ENCODE measurements around the gene ZDHHC14. TPM values are rescaled to one million over a fixed set of nuclear protein-coding genes. Genes with fewer than 3 reads are reported as not detected.

Gene ZDHHC14
- polyA plus RNA-seq, 1 donor (not counting 4 experiments of a cell fraction or from before 2014, with no cell fraction given), result 6.4 TPM

GRCh38 chr6:157669323-157669722 lies 288.3 kb downstream of the ZDHHC14 start:
- no peak overlapping the region for H3K9ac ChIP-seq (ENCODE audit: control insufficient read depth, extremely low read depth, insufficient read depth, low read length)
- H3K4me2 ChIP-seq (ENCODE audit: control insufficient read depth, extremely low read depth, insufficient read depth, low read depth, low read length), result peak overlapping the region; percentile 78
- H2AFZ ChIP-seq (ENCODE audit: control insufficient read depth, low read length), result peak overlapping the region; percentile 89

GRCh38 chr6:157669747-157670216 lies 288.8 kb downstream of the ZDHHC14 start:
- Histone ChIP-seq H3K9ac (ENCODE audit: control insufficient read depth, extremely low read depth, insufficient read depth, low read length) (peak overlapping the region; percentile 9), H4K20me1 (ENCODE audit: control insufficient read depth, extremely low read depth, insufficient read depth, low read length) (no peaks in the 10 kb centered on the region), H2AFZ (ENCODE audit: control insufficient read depth, low read length) (peak overlapping the region; percentile 89), H3K4me3 (ENCODE audit: control insufficient read depth in 2 of 3, extremely low read depth in 1 of 3, insufficient read depth in 2 of 3, low read depth in 1 of 3, low read length in 3 of 3) (peak overlapping the region in 1 of 3 experiments; percentile 59), H3K9me1 (ENCODE audit: control insufficient read depth, extremely low read depth, insufficient read depth, low read length) (no peaks in the 10 kb centered on the region), H3K27ac (ENCODE audit: control insufficient read depth, insufficient read depth, low read length) (no peak overlapping the region), H3K4me1 (ENCODE audit: control insufficient read depth, extremely low read depth, insufficient read depth, low read length) (peaks cover 10% of the 10 kb centered on the region), H3K4me2 (ENCODE audit: control insufficient read depth, extremely low read depth, insufficient read depth, low read depth, low read length) (peak overlapping the region; percentile 78), H3K79me2 (ENCODE audit: control insufficient read depth, insufficient read depth, low read length) (no peaks in the 10 kb centered on the region), H3K27me3 (ENCODE audit: control insufficient read depth, extremely low read depth, insufficient read depth, low read length) (no peaks in the 10 kb centered on the region), H3K36me3 (ENCODE audit: control insufficient read depth in 2 of 2, extremely low read depth in 1 of 2, insufficient read depth in 2 of 2, low read length in 2 of 2) (no peaks in the 10 kb centered on the region), H3K9me3 (ENCODE audit: control insufficient read depth, low read depth, low read length) (no peaks in the 10 kb centered on the region)
- TF ChIP-seq CTCF (optimal IDR thresholded peaks at IDR 0.05 in 1 of 3, IDR thresholded peaks at IDR 0.05 in 1 of 3, conservative IDR thresholded peaks at IDR 0.05 in 1 of 3; ENCODE audit: extremely low read depth in 1 of 3, insufficient read depth in 2 of 3, low read length in 3 of 3) (peak in 2 of 3 experiments; percentile 22 to 35), EZH2 (IDR thresholded peaks at IDR 0.05; ENCODE audit: low read length) (no peak)
- dilution Hi-C loops (cut with MboI; ENCODE audit: extremely low pct_ligation_motif_present, low sequenced_read_pairs), result no loop called here
- FAIRE-seq (peak; percentile 77), DNase-seq (ENCODE audit: low read depth, low spot score) (no peak)

More at GRCh38 chr6:157669323-157669722, 288.3 kb downstream of the ZDHHC14 start:
- Histone ChIP-seq H3K27me3 (ENCODE audit: control insufficient read depth, extremely low read depth, insufficient read depth, low read length) (no peaks in the 10 kb centered on the region), H4K20me1 (ENCODE audit: control insufficient read depth, extremely low read depth, insufficient read depth, low read length) (no peaks in the 10 kb centered on the region), H3K27ac (ENCODE audit: control insufficient read depth, insufficient read depth, low read length) (no peak overlapping the region), H3K9me3 (ENCODE audit: control insufficient read depth, low read depth, low read length) (no peaks in the 10 kb centered on the region), H3K79me2 (ENCODE audit: control insufficient read depth, insufficient read depth, low read length) (no peaks in the 10 kb centered on the region), H3K36me3 (ENCODE audit: control insufficient read depth in 2 of 2, extremely low read depth in 1 of 2, insufficient read depth in 2 of 2, low read length in 2 of 2) (no peaks in the 10 kb centered on the region), H3K9me1 (ENCODE audit: control insufficient read depth, extremely low read depth, insufficient read depth, low read length) (no peaks in the 10 kb centered on the region), H3K4me3 (ENCODE audit: control insufficient read depth in 2 of 3, extremely low read depth in 1 of 3, insufficient read depth in 2 of 3, low read depth in 1 of 3, low read length in 3 of 3) (no peak overlapping the region), H3K4me1 (ENCODE audit: control insufficient read depth, extremely low read depth, insufficient read depth, low read length) (peaks cover 10% of the 10 kb centered on the region)
- TF ChIP-seq EZH2 (IDR thresholded peaks at IDR 0.05; ENCODE audit: low read length) (no peak), CTCF (optimal IDR thresholded peaks at IDR 0.05 in 1 of 3, IDR thresholded peaks at IDR 0.05 in 1 of 3, conservative IDR thresholded peaks at IDR 0.05 in 1 of 3; ENCODE audit: extremely low read depth in 1 of 3, insufficient read depth in 2 of 3, low read length in 3 of 3) (no peak)
- dilution Hi-C loops (cut with MboI; ENCODE audit: extremely low pct_ligation_motif_present, low sequenced_read_pairs), result no loop called here
- no peak for FAIRE-seq
- no peak for DNase-seq (ENCODE audit: low read depth, low spot score)
